Measurements from ENCODE around the gene PSTPIP2. TPM values are rescaled to one million over a fixed set of nuclear protein-coding genes. Genes with fewer than 3 reads are reported as not detected.

Gene PSTPIP2
- total RNA-seq, 2 donors from 2014 or later, result 3.0 to 3.8 TPM

DNA sequence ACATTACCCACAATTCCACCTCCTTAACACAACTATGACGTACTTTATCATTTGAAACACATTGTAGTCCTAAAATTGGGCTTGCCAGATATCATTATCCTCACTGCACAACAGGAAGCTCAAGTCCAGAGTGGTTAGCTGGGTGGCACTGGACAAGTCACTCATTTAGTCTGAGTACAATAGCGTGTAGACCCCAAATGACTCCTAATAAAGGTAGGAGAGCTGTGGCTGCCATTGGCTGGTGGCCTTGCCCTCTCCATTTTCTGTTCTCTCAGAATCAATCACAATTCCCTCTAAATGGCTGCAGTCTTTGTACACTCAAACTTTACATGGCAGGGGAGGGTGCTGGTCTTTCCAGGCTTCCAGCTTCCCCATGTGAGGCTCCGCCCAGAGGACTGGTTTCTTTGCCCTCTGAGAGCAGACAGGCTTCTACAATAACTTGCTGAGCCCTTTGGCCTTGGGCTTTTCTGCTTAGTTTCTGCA, 11.7 kb downstream of the PSTPIP2 start:
- intact Hi-C loops (cut with DNase I), result loop anchor here (10.0 kb wide), 1 partner anchor 376 kb away; no protein-coding TSS in a partner anchor
- Histone ChIP-seq H3K4me1 (no peaks in the 10 kb centered on the region), H3K36me3 (no peaks in the 10 kb centered on the region), H3K27me3 (no peaks in the 10 kb centered on the region), H3K9me3 (no peaks in the 10 kb centered on the region), H3K9ac (ENCODE audit: low read depth in 2 of 2, low read length in 2 of 2) (no peak overlapping the region), H3K27ac (no peak overlapping the region), H3K4me3 (no peak overlapping the region)
- TF ChIP-seq, protein P1, sequence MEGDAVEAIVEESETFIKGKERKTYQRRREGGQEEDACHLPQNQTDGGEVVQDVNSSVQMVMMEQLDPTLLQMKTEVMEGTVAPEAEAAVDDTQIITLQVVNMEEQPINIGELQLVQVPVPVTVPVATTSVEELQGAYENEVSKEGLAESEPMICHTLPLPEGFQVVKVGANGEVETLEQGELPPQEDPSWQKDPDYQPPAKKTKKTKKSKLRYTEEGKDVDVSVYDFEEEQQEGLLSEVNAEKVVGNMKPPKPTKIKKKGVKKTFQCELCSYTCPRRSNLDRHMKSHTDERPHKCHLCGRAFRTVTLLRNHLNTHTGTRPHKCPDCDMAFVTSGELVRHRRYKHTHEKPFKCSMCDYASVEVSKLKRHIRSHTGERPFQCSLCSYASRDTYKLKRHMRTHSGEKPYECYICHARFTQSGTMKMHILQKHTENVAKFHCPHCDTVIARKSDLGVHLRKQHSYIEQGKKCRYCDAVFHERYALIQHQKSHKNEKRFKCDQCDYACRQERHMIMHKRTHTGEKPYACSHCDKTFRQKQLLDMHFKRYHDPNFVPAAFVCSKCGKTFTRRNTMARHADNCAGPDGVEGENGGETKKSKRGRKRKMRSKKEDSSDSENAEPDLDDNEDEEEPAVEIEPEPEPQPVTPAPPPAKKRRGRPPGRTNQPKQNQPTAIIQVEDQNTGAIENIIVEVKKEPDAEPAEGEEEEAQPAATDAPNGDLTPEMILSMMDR (IDR thresholded peaks at IDR 0.05), result no peak
- DNase-seq, result no peak

DNA sequence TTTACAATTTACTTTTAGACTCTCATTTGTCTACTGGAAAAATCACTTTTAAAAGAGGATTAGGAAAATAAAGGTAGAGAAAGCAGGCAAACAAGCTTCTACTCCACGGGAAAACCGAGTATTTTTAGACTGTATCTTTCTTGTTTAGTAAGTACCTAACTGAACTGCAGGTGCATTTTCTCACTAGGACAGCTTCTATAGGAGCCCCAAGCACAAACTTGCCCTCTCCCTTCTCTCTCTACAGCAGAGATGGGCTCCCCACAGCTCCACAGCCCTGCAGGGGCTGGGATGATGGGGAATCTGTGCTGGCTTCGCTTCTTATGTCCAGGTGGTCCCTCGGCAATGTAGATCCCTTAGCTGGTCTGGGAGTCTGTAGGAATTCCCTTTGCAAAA, 16.2 kb downstream of the PSTPIP2 start:
- Histone ChIP-seq H3K9me3 (no peaks in the 10 kb centered on the region), H3K4me3 (no peak overlapping the region), H3K27ac (no peak overlapping the region), H3K27me3 (no peaks in the 10 kb centered on the region), H3K36me3 (no peaks in the 10 kb centered on the region), H3K4me1 (no peaks in the 10 kb centered on the region), H3K9ac (ENCODE audit: low read depth in 2 of 2, low read length in 2 of 2) (no peak overlapping the region)
- TF ChIP-seq, protein P1 (IDR thresholded peaks at IDR 0.05), result no peak
- intact Hi-C loops (cut with DNase I), result no loop called here
- no peak for DNase-seq

DNA sequence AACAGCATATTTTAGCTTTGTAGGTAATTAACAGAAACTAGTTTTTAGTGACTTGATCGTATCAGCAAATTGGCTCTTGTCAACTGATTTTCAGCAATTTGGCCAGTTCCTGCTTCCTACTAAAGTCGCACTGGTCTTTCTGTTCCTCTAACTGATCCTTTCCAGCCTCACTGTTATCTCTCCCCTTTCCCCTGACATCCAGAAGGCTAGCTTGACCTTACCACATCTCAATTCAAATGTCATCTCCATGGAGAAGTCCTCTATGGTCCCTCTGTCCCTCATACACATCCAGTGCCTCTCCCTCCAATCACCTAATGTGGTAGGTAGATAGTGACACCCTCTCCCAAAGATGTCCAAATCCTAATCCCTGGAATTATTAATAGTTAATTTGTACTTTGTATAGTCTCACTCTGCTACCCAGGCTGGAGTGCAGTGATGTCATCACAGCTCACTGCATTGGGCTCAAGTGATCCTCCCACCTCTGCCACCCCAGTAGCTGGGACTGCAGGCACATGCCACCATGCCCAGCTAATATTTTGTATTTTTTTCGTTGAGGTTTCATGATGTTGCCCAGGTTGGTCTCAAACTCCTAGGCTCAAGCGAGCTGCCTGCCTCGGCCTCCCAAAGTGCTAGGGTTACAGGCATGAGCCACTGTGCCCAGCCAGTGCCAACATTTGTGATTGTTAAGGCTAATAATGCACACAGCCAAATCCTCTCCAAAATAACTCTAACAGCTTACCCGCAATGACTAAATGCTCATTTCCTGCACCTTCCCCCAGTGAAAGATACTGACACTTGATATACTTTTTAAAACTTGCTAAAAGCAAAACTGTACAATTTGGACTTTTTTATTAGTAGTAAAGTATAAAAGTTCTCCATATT, 16.9 kb downstream of the PSTPIP2 start:
- no peaks in the 10 kb centered on the region for H3K4me1 ChIP-seq
- H3K4me3 ChIP-seq, result no peak overlapping the region
- H3K36me3 ChIP-seq, result no peaks in the 10 kb centered on the region
- no peak for DNase-seq
- no peaks in the 10 kb centered on the region for H3K27me3 ChIP-seq
- no peak overlapping the region for H3K27ac ChIP-seq
- H3K9me3 ChIP-seq, result no peaks in the 10 kb centered on the region
- TF ChIP-seq, protein P1 (IDR thresholded peaks at IDR 0.05), result no peak
- intact Hi-C loops (cut with DNase I), result no loop called here
- H3K9ac ChIP-seq (ENCODE audit: low read depth in 2 of 2, low read length in 2 of 2), result no peak overlapping the region

DNA sequence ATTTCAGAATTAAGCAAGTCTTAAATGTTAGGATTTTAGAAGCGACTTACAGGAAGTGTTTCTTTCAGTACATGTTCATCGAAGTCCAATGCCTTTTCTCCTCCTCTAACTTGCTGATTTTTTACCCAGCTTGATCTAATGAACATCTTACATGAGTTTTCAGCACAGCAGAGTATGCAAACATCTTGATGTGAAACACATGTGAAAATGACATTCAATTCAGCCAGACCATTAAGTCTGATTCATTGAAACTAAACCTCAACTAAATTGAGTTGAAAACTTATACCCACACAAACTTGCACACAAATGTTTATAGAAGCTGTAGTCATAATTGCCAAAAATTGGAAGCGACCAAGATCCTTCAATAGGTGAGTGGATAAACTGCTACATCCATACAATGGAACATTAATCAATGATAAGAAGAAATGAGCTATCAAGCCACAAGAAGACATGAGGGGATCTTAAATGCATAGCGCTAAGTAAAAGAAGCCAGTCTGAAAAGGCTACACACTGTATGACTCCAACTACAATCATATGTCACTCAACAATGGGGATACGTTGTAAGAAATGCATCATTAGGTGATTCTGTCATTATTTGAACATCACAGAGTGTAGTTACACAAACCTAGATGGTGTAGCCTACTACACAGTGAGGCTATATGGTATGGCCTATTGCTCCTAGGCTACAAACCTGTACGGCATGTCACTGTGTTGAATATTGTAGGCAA, 18.5 kb downstream of the PSTPIP2 start:
- TF ChIP-seq, protein P1 (IDR thresholded peaks at IDR 0.05), result no peak
- Histone ChIP-seq H3K9me3 (no peaks in the 10 kb centered on the region), H3K4me1 (no peaks in the 10 kb centered on the region), H3K36me3 (no peaks in the 10 kb centered on the region), H3K4me3 (no peak overlapping the region), H3K27ac (no peak overlapping the region), H3K27me3 (no peaks in the 10 kb centered on the region), H3K9ac (ENCODE audit: low read depth in 2 of 2, low read length in 2 of 2) (no peak overlapping the region)
- no peak for DNase-seq
- intact Hi-C loops (cut with DNase I), result no loop called here

DNA sequence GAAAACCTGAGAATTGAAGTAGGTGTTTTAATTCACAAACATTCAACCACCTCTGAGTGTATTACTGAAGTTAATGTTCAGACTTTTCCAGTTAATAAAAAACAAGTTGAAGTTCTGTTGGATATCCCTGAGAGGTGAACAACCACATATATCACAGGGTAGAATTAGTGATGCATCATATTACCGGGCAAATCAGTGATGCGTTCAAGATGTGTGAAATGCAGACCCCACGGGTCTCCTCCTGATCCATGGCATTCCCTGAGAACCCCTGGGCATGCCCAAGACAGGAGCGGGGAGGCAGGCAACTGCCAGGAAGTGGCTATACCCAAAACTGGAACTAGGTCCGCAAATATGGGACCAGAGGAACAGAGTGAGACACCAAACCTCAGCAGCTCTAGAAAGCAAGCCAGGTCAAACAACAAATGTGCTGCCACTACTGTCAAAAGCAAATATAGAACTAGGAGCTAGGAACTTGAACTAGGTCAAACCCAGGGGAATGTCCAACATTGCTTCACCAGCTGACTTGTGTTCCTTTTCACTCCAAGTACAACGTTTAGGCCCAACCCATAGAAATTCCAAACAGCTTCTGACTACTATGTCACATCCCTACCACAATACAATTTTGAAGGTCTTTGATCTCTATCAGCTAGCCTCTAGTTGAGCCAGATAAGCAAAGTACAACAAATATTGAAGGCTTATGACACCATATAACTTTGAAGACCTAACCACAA, 20.2 kb downstream of the PSTPIP2 start:
- H3K36me3 ChIP-seq, result no peaks in the 10 kb centered on the region
- H3K4me3 ChIP-seq, result no peak overlapping the region
- H3K4me1 ChIP-seq, result no peaks in the 10 kb centered on the region
- no peak for DNase-seq
- H3K27me3 ChIP-seq, result no peaks in the 10 kb centered on the region
- intact Hi-C loops (cut with DNase I), result no loop called here
- H3K27ac ChIP-seq, result no peak overlapping the region
- H3K9me3 ChIP-seq, result no peaks in the 10 kb centered on the region
- TF ChIP-seq, protein P1 (IDR thresholded peaks at IDR 0.05), result no peak
- no peak overlapping the region for H3K9ac ChIP-seq (ENCODE audit: low read depth in 2 of 2, low read length in 2 of 2)
